K562 (cell line): ENCODE measurements around the gene SLC25A4. TPM values are rescaled to one million over a fixed set of nuclear protein-coding genes. Genes with fewer than 3 reads are reported as not detected.

Experiments used
- CHD2 ChIP-seq: IDR thresholded peaks from 2 replicates; pipeline ENCODE4 v1.6.1; 2011; ENCODE audit warnings: low read depth, low read length
- EHMT2 ChIP-seq: fragments of 450-650 bp; IDR thresholded peaks from 2 replicates; pipeline ENCODE4 v1.6.1; 2018; ENCODE audit warnings: antibody characterized with exemption
- EP400 ChIP-seq: fragments of 450-650 bp; IDR thresholded peaks from 2 replicates; pipeline ENCODE4 v1.6.1; 2017; ENCODE audit warnings: antibody characterized with exemption, mild to moderate bottlenecking, moderate library complexity
- FOXP1 ChIP-seq: sonication (generic); formaldehyde crosslinking; IDR thresholded peaks from 2 replicates; pipeline ENCODE4 v1.8.0; 2022; ENCODE audit warnings: mild to moderate bottlenecking, missing genetic modification reagents
- HDAC1 ChIP-seq, 2 experiments: fragments of 450-650 bp; IDR thresholded peaks; 2 replicates each; pipeline ENCODE4 v1.6.1; 2016 to 2017; ENCODE audit warnings: inconsistent platforms in 1 of 2, mild to moderate bottlenecking in 1 of 2, moderate library complexity in 1 of 2
- HMG20A ChIP-seq: fragments of 450-650 bp; formaldehyde crosslinking; conservative IDR thresholded peaks from 2 replicates; pipeline ENCODE4 v1.4.0; 2020; ENCODE audit warnings: mild to moderate bottlenecking, mixed read lengths
- MBD2 ChIP-seq: sonication (generic); IDR thresholded peaks from 2 replicates; pipeline ENCODE4 v1.6.1; 2016; ENCODE audit warnings: low read depth, borderline replicate concordance
- NCOR1 ChIP-seq: fragments of 450-650 bp; IDR thresholded peaks from 2 replicates; pipeline ENCODE4 v1.6.1; 2016; ENCODE audit warnings: mild to moderate bottlenecking, moderate library complexity
- NFXL1 ChIP-seq: fragments of 450-650 bp; formaldehyde crosslinking; IDR thresholded peaks from 2 replicates; pipeline ENCODE4 v1.4.0; 2021; ENCODE audit warnings: mild to moderate bottlenecking
- NONO ChIP-seq, 2 experiments: fragments of 200-400 bp in 1 of 2; fragments of 450-650 bp in 1 of 2; formaldehyde crosslinking in 1 of 2; IDR thresholded peaks; 2 replicates each; pipeline ENCODE4 v1.6.1; 2017; ENCODE audit warnings: low read depth in 2 of 2, mild to moderate bottlenecking in 2 of 2, moderate library complexity in 2 of 2, low read length in 1 of 2
- NR2C2 ChIP-seq, 2 experiments: fragments of 200-800 bp in 1 of 2; sonication (Bioruptor generic) in 1 of 2; sonication (generic) in 1 of 2; formaldehyde crosslinking in 1 of 2; IDR thresholded peaks; 2 replicates each; pipeline versions ENCODE4 v1.6.1 to v1.8.0; 2016 to 2022; ENCODE audit warnings: mild to moderate bottlenecking in 1 of 2, missing compliant biosample characterization in 1 of 2, missing genetic modification characterization in 1 of 2, missing genetic modification reagents in 1 of 2
- NR4A1 ChIP-seq, 2 experiments: fragments of 250-450 bp in 1 of 2; fragments of 450-650 bp in 1 of 2; sonication (Bioruptor Pico) in 1 of 2; IDR thresholded peaks; 2 replicates each; pipeline versions ENCODE4 v1.4.0 to v1.6.1; 2016 to 2020; ENCODE audit warnings: mild to moderate bottlenecking in 2 of 2, missing compliant biosample characterization in 1 of 2, missing genetic modification characterization in 1 of 2, moderate library complexity in 1 of 2
- RBBP5 ChIP-seq: fragments of 200-600 bp; sonication (generic); IDR thresholded peaks from 2 replicates; pipeline ENCODE4 v1.6.1; 2012; ENCODE audit warnings: borderline replicate concordance, mild to moderate bottlenecking, low read length, control low read depth, inconsistent platforms; ENCODE audit not compliant: insufficient read depth, poor library complexity, severe bottlenecking
- SMAD4 ChIP-seq: fragments of 250-450 bp; sonication (Bioruptor Pico); conservative IDR thresholded peaks from 2 replicates; pipeline ENCODE4 v1.8.0; 2021; ENCODE audit warnings: inconsistent platforms, mild to moderate bottlenecking, moderate library complexity
- TCF7 ChIP-seq: sonication (generic); IDR thresholded peaks from 2 replicates; pipeline ENCODE4 v1.6.1; 2016; ENCODE audit warnings: antibody characterized with exemption, borderline replicate concordance
- TEAD1 ChIP-seq, 2 experiments: fragments of 450-650 bp in 1 of 2; sonication (generic) in 1 of 2; formaldehyde crosslinking; IDR thresholded peaks; 2 replicates each; pipeline versions ENCODE4 v1.4.0 to v1.8.0; 2020 to 2022; ENCODE audit warnings: mild to moderate bottlenecking in 2 of 2, missing genetic modification reagents in 1 of 2
- polyA plus RNA-seq, 8 experiments: library from polyadenylated mRNA; depleted of rRNA in 4 of 8; stranded (reverse) in 5 of 8; unstranded in 3 of 8; fragments of >200 nt; fragmentation: Nextera tagmentation in 2 of 8; fragmentation: Illumina TruSeq in 1 of 8; extraction: Ambion mirVana in 2 of 8; extraction: Trizol in 1 of 8; gene quantifications; 2 replicates each; pipeline versions ENCODE4 v1.2.1 to v1.2.3, GENCODE V29; 2011 to 2014; ENCODE audit warnings: inconsistent platforms in 1 of 8, missing spikeins in 1 of 8
- total RNA-seq, 7 experiments: library from RNA; depleted of rRNA in 6 of 7; stranded (reverse); fragments of >200 nt in 6 of 7; fragmentation: Illumina TruSeq in 2 of 7; extraction: Trizol in 2 of 7; gene quantifications; 2 replicates each; pipeline versions ENCODE4 v1.2.1 to v1.2.3, GENCODE V29; 2011 to 2021; ENCODE audit warnings: low replicate concordance in 1 of 7
- TF ChIP-seq, protein P1 (sequence below), 2 experiments: fragments of 450-650 bp in 1 of 2; sonication (generic) in 1 of 2; formaldehyde crosslinking in 1 of 2; IDR thresholded peaks; 2 replicates each; pipeline versions ENCODE4 v1.7.1 to v1.9.0; 2016 to 2022; ENCODE audit warnings: inconsistent platforms in 1 of 2, mild to moderate bottlenecking in 1 of 2, missing genetic modification reagents in 1 of 2

Gene SLC25A4
- total and polyA plus RNA-seq, 9 of the 15 experiments (the other 6 are each of a cell fraction or from before 2014, with no cell fraction given) = 8.3 to 28.6 (median 19.5) TPM

DNA sequence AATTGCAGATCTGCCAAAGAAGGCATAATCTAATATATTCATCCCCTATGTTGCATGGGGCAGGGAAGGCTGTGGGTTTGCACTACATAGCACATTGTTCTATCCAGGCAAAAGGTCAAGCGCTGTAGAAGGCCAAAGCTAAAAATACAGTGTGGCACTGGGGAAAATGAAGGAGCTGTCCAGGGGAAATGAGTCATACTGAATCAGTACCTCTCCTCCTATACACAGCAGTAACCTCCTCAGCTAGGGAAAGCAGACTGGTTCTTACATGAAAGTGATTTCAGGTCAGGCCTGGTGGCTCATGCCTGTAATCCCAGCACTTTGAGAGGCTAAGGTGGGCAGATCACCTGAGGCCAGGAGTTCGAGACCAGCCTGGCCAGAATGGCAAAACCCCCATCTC lies 31.0 kb upstream of the SLC25A4 start (continued):
- TF ChIP-seq SMAD4 (CRISPR knock-in tag) (0 out of 2 replicates have a peak, but pooled peaks have one; percentile 18), MBD2 (0 out of 2 replicates have a peak, but pooled peaks have one; percentile 23), TEAD1 (CRISPR knock-in tag; IDR thresholded peaks at IDR 0.05) (no peak), FOXP1 (CRISPR knock-in tag) (no peak), TCF7 (no peak), EP400 (no peak), NR4A1 (CRISPR knock-in tag; IDR thresholded peaks at IDR 0.05) (no peak), NR4A1 (tag; IDR thresholded peaks at IDR 0.05) (no peak), NCOR1 (peak; percentile 22; the same call in 1 of the 2 replicates), NFXL1 (no peak), NR2C2 (CRISPR knock-in tag; IDR thresholded peaks at IDR 0.05) (no peak), NR2C2 (tag; IDR thresholded peaks at IDR 0.05) (0 out of 2 replicates have a peak, but pooled peaks have one; percentile 24), HMG20A (CRISPR knock-in tag) (no peak), EHMT2 (peak; percentile 90), RBBP5 (no peak), HDAC1 (IDR thresholded peaks at IDR 0.05) (peak in 1 of 2 experiments; percentile 55; a peak in 1 of 4 replicates), CHD2 (no peak), NONO (IDR thresholded peaks at IDR 0.05; ENCODE audit: low read depth in 2 of 2, low read length in 1 of 2) (no peak)
- TF ChIP-seq, protein P1, sequence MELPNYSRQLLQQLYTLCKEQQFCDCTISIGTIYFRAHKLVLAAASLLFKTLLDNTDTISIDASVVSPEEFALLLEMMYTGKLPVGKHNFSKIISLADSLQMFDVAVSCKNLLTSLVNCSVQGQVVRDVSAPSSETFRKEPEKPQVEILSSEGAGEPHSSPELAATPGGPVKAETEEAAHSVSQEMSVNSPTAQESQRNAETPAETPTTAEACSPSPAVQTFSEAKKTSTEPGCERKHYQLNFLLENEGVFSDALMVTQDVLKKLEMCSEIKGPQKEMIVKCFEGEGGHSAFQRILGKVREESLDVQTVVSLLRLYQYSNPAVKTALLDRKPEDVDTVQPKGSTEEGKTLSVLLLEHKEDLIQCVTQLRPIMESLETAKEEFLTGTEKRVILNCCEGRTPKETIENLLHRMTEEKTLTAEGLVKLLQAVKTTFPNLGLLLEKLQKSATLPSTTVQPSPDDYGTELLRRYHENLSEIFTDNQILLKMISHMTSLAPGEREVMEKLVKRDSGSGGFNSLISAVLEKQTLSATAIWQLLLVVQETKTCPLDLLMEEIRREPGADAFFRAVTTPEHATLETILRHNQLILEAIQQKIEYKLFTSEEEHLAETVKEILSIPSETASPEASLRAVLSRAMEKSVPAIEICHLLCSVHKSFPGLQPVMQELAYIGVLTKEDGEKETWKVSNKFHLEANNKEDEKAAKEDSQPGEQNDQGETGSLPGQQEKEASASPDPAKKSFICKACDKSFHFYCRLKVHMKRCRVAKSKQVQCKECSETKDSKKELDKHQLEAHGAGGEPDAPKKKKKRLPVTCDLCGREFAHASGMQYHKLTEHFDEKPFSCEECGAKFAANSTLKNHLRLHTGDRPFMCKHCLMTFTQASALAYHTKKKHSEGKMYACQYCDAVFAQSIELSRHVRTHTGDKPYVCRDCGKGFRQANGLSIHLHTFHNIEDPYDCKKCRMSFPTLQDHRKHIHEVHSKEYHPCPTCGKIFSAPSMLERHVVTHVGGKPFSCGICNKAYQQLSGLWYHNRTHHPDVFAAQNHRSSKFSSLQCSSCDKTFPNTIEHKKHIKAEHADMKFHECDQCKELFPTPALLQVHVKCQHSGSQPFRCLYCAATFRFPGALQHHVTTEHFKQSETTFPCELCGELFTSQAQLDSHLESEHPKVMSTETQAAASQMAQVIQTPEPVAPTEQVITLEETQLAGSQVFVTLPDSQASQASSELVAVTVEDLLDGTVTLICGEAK (IDR thresholded peaks at IDR 0.05) = no peak
- TF ChIP-seq, protein P1 (CRISPR knock-in tag; IDR thresholded peaks at IDR 0.05) = no peak
